ENCODE measurements around the gene HORMAD2. TPM values are rescaled to one million over a fixed set of nuclear protein-coding genes. Genes with fewer than 3 reads are reported as not detected.

The HORMAD2 gene
- total RNA-seq, 1 experiment from 2014 or later, result 0.22 TPM

DNA sequence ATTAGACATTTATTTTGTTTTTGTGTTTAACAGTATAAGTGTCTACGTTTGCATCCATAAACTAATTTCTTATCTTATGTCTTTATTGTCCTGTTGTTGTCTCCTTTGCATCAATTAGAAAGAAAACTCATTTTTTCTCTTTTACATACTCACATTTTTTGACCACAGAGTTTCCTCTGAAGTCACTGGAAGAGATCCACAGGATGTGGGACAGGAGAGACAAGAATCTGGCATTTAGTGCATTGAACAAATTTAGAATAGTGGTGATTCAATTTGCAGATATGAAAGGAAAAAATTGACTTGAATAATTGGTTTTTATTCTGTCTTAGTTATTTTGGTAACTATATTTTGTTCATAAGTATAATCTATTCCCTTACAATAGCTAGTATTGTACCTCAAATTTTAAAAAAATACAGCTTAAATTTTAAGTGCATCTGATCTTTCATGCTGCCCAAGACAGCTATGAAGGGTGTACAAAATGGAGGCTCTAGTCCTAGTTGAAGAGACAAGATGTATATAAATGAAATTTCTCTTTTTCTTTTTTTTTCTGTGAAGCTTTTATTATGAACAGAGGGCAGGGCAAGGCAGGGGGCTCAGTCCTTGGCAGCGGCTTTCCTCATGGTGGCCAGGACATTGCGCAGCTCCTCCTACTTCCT, 24.4 kb downstream of the HORMAD2 start:
- peak; percentile 24 for DNase-seq (ENCODE audit: low read depth)

DNA sequence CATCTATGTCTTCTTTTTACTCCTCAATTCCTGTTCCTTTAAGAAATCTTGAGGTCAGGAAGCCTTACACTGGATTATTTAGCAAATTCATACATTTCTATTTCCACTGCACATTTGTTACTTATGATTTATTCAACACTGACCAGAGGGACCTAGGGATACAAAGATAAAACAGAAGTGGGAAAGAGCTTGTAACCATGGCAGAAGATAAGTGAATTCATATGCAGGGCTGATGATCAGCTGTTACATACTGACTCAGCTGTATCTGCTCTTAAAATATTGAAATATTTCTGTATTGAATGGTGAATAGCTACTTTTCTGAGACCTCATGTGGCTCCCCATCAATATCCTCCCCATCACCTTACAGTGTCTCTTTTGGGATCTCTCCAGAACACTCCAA, 25.2 kb downstream of the HORMAD2 start:
- DNase-seq (ENCODE audit: low read depth), result no peak

DNA sequence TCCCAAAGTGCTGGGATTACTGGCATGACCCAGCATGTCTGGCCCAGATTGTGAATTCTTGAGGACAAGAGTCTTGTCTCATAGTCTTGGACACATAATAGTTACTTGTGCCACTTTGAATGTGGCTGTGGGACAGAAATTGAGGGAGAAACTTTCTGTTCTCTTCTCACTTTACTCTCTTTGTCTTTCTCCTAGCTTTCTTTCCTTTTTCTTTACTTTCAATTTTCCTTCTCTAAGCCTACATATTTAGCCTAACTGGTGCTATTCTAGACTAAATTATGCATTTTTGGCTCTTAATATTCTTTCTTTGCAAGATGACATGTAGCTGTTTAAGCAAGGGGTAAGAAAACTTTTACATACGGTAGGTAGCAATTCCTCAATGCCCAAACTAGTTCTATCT, 33.2 kb downstream of the HORMAD2 start:
- DNase-seq (ENCODE audit: low read depth), result no peak

DNA sequence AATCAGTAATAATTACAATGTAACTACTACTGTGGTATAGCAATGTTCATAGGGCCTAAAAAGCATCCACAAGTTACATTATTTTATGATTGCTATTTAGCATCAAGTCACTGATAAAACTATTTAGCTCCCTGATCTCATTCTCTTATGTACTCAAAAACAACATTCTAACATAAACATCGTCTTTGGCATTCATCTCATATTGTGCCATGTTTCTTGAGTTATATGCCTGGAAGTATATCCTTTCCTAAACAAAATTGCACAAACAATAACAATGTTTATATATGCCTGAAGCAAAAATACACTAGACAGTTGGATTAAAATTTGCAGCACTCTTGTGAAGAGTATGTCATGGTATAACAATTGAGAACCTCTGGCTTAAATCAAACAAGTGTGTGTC, 34.1 kb downstream of the HORMAD2 start:
- DNase-seq (ENCODE audit: low read depth), result no peak

DNA sequence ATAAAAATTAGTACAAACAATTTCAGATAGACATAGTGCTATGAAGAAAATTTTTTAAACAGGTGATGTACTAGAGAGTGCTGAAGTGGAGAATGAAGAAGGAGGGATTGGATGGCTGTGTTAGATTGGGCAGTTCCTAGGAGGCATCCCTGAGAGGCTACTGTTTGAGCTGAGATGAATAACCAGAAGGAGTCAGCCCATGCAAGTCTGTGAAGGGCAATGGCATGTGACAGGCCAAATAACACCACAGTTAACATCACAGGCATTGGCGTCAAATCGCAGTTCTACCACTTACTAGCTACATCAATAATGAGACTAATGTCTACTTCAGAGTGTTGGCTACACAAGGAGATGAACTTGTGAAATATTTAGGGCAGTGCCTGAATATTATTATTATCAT, 35.4 kb downstream of the HORMAD2 start:
- no peak for DNase-seq (ENCODE audit: low read depth)

DNA sequence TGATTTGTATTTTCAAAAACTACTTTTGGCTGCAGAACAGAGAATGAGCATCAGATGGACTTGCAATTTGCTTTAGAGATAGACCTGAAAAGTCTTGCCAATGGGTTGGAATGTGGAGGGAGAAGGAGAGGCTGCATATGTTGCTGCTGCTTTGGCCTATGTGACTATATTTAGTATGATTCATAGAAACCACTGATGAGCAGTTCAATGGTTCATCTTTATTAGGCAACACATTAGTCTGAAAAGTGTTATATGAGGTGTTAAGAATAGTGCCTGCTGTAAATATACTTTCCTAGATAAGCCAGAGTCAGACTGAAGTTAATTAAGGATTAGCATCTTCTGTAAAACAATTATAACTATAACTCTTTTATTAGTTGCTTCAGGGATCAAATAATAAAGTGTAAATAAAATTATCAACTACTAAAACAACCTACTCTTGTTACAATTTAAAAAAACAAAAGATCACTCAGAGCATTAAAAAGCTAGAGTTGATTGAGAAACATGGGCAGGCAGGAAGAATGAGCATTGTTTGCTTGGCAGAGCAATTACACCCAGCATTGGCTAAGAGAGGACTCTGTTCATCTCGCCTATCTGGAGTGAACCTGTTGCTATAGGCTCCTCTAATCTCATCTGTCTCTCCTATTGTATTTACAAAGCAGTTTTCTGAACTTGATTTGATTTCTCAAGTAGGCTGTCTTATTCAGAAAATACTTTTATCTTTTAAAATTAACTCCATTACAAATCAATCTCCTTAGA, 36.3 kb downstream of the HORMAD2 start:
- peak; percentile 39 for DNase-seq (ENCODE audit: low read depth)

DNA sequence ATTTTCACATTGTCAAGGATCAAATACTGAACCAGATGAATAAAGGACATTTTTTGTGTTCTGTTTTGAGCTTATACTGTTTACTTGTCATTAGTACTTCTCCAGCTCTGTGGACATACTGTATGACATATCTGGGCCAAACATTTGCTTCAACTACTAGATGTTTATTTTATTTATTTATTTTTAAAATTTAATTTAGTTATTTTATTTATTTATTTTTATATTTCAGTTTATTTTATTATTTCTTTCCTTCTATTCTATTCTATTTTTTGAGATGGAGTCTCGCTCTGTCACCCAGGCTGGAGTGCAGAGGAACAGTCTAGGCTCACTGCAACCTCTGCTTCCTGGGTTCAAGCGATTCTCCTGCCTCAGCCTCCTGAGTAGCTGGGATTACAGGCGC, 37.0 kb downstream of the HORMAD2 start:
- no peak for DNase-seq (ENCODE audit: low read depth)

DNA sequence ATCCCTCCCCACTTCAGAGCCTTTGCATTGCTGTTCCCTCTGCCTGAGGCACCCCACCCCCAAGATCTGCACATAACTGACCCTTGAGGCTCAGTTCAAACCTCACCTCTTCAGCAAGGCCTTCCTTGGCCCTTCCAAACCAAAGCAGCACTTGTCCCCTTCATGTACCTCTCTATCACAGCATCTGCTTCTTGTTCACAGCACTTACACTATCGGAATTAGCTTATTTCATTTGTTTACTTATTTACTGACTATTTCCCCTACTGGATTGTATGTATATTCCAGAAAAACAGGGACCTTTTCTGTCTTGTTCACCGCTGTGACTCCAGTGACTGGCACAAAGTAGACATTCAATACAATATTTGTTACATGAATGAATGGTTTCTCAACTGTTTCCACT, 38.0 kb downstream of the HORMAD2 start:
- no peak for DNase-seq (ENCODE audit: low read depth)

DNA sequence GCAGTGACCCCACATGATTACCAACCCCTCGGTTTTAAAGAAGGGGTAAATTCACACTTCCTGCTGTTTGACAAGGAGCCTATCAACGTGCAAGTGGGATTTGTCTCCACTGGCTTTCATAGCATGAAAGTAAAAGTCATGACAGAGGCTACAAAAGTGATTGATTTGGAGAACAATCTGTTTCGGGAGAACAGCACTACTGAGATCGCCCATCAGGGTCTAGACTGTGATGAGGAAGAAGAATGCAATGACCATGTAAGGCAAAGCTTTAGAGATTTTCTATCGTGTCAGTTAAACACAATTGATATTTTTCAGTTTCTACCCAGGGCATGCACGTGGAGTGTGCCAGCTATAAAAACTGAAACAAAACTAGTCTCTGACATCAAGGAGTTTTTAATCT, 41.7 kb downstream of the HORMAD2 start:
- DNase-seq (ENCODE audit: low read depth), result no peak

DNA sequence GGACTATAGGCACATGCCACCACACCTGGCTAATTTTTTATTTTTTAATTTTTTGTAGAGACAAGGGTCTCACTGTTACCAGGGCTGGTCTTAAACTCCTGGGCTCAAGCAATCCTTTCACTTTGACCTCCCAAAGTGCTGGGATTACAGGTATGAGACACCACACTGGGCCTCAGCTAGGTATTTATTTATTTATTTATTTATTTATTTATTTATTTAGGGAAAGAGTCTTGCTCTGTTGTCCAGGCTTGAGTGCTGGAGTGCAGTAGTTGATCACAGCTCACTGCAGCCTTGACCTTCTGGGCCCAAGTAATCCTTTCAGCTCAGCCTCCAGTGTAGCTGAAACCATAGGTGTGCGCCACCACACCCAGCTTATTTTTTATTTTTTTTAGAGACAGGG, 43.2 kb downstream of the HORMAD2 start:
- DNase-seq (ENCODE audit: low read depth), result no peak

DNA sequence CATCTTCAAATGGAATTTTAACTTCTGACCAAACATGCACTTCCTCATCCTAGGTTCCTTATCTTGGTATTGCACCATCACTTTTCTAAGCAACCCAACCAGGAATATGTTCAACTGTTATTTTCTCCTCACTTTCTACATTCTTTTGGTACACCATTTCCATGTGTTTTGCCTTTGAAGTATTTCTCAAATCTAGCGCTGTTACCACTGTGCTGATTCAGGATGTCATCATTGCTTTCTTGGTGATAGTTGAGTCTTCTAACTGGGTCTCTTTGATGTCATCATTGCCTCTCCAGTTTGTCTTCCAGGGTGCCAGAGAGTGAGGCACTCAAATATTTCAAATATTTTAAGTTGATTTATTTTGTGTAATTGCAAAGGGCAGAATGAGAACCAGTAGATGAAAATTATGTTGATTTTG, 47.5 kb downstream of the HORMAD2 start:
- DNase-seq (ENCODE audit: low read depth), result peak; percentile 22

DNA sequence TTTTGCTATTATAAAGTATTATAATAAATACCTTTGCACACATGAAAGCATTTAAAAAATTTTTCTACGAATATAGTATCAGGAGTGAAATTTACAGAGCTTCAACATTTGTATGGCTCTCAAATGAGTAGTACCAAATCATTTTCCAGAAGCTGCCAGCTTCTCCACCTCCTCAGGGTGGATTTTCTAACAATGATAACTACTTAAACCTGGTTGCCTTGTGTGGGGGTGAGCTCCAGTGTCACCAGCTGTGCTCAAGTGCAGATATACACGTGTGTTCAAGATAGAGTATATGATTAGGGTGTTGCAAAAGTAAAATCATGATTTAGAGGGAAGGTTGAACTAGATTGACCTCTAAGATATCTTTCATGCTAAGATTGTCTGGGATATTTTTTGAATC, 48.2 kb downstream of the HORMAD2 start:
- DNase-seq (ENCODE audit: low read depth), result no peak

DNA sequence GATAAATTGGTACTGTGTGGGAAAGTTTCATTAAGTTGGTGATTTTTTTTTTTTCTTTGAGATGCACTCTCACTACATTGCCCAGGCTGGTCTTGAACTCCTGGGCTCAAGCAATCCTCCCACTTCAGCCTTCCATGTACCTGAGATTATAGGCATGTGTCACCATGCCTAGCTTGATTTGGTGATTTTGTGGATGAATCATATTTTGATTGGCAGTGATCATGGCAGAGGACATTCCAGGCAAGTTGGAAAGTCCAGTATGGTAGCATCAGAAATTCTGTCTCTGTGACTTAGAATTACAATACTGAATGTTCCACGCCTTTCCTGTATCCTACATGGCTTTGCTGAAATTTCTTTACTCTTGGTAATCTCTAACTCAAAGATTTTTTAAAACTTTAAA, 49.4 kb downstream of the HORMAD2 start:
- peak; percentile 13 for DNase-seq (ENCODE audit: low read depth)

DNA sequence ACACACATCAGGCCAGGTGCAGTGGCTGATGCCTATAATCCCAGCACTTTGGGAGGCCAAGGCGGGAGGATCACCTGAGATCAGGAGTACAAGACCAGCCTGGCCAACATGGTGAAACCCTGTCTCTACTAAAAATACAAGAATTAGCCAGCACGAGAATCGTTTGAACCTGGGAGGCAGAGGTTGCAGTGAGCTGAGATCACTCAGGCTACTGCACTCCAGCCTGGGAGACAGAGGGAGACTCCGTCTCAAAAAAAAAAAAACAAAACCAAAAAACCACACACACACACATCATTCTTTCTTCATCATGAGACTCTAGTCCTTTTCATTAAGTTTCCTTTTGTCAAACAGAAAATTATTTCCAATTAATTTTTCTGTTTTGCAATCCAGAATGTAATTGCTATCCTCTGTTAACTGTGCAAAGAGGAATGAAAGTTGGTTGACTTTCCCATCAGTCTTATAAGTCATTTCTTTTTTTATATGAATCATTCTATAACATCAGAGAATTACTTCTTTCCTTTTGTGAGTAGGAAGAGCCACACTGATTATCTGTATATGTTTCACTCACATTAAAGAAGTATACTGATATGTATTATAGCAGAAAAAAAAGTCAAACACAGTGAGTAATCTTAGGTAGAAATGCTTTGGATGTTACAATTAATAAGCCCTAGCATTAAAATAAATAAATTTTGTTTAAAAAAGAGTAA, 52.2 kb downstream of the HORMAD2 start:
- DNase-seq (ENCODE audit: low read depth), result no peak

DNA sequence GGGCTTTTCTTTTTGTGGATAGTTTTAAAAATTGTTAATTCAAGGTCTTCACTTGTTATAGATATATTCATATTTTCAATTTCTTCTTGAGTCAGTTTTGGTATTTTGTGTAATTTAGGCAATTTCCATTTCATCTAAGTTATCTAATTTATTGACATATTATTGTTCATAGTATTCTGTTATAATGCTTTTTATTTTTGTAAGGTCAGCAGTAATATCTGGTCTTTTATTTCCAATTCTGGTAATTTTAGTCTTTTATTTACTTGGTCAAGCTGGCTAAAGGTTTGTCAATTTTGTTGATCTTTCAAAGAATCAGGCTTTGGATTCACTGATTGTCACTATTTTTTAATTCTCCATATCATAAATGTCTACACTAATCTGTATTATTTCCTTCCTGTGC, 60.1 kb downstream of the HORMAD2 start:
- DNase-seq (ENCODE audit: low read depth), result no peak

DNA sequence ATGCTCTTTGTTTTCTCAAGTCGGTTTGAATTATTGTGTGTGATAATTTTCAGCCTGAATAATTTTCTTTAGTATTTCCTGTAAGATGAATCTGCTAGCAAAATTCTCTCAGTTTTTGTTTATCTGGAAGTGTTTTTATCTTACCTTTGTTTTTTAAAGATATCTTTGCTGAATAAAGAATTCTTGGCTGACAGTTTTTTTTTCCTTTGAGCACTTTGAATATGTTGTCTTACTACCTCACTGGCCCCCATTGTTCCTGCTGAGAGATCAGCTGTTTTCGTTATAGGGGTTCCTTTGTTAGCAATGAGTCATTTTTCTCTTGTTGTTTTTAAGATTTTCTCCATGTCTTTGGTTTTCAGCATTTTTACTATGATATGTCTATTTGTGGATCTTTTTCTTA, 63.0 kb downstream of the HORMAD2 start:
- DNase-seq (ENCODE audit: low read depth), result no peak

DNA sequence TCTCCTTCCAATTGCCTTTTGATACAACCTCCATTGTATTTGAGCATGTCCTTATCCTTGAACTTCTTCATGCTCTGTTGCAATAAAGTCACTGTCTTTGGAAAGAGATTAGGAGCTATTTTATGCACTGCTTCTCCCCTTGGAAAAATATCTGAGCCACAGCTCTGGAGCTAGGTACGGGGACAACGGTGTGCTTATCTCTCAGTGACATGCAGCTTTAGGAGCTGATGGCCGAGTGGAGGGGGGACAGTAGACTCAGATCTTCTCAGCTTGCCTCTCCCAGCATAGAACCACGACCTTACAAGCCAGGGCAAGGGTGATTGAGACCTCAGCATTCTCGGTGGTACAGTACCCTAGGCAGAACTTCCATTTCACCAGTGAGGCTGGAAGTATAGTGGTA, 64.1 kb downstream of the HORMAD2 start:
- DNase-seq (ENCODE audit: low read depth), result no peak

DNA sequence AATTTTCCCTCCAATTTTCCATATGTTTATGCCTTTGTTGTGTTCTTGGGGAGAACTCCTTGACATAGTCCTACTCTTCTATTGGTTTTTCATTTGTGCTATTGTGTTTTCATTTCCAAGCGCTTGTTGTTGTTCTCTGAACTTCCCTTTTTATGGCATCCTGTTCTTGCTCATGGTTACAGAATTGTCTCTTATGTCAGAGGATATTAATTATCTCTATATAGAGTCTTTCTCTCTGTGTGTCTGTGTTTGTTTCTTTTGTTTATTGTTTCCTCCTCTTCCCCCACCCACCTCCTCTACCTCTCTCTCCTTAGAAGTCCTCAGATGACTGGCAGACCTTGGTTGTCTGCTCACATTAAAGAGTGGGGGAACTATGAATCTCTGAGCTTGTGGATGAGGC, 69.9 kb downstream of the HORMAD2 start:
- no peak for DNase-seq (ENCODE audit: low read depth)

DNA sequence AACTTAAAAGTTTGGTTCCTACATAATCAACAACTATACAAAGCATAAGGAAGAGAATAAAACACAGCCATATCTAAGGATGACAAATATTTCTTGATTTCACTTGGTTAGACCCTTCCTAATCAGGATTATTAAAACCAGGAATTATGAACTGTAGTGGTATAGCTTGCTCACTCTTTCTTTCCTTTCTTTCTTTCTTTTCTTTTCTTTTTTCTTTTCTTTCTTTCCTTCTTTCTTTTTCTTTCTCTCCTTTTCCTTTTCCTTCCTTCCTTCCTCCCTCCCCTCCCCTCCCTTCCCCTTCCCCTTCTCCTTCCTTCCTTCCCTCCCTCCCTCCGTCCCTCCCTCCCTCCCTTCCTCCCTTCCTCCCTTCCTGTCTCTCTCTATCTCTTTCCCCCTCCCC, 78.0 kb downstream of the HORMAD2 start:
- DNase-seq (ENCODE audit: low read depth), result no peak

DNA sequence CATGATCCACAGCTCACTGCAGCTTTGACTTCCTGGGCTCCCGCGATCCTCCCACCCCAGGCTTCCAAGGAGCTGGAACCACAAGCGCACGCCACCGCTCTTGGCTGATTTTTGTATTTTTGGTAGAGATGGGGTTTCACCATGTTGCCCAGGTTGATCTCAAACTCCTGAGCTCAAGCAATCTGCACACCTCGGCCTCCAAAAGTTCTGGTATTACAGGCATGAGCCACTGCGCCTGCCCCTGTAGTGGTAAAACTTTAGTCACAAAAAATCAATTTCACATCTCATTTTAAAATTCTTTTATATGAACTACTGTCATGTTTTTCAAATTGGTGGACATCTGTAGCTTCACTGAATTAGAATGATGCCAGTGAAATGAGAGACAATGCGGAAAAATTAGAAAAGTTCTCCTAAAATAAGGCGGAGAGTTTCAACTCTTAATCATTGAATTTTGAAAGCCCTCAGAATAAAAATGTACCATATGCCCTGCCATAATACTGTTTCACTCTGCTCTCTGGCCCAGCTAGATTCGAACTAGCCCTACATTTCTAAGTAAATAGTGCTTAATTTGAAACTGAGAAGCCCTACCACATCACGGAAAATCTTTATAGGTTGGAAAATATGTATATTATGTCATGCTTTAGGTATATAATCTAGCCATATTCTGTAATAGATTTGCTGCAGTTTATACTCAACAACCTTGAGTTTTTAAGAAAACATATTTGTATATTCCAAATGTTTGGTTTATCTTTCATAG, 78.7 kb downstream of the HORMAD2 start:
- no peak for DNase-seq (ENCODE audit: low read depth)

DNA sequence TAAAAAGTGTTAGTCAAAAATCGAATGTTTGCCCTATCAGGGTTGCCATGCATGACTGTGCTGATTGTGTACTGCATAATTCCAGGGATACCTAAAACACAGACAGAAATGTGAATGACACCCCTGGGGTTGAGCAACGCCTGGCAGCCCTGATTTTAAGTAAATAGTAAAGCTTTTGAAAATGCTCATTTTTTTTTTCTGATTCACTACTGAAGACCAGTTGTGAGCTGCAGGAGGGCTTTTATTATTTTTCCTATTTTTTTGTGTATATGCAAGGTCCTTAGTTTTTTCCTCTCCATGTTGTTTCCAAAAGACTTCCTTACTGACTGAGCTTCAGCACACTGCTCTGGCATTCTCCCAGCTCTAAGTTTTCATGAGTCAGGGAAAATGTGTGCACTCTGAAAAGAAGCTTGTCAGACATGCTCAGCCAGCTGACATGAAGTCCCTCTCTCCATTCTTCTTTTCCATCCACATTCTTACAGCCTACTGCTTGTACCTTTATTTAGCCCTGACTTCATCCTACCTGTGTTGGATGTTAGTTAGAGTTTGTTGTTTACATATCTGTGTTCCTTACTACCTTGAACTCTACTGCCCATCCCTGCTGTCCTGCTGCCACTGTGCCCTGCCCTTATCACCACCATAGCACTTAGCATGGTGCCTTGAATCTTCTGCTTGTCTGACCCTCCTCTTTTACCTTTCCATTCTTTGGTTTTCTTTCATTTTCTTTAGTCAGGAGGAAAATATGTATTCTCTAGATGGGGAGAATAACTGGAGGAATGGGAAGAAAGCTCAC, 79.5 kb downstream of the HORMAD2 start:
- DNase-seq (ENCODE audit: low read depth), result peak; percentile 63

All from M059J (cell line).